OCI-LY7 (cell line): ENCODE measurements around the gene ADSS1. TPM values are rescaled to one million over a fixed set of nuclear protein-coding genes. Genes with fewer than 3 reads are reported as not detected.

Experiments used
- BruUV-seq: library from RNA; stranded (reverse); fragments of 400-500 nt; replicated peaks from 2 replicates; lab custom pipeline; 2021; lab: Mats Ljungman, UMichigan
- CTCF ChIA-PET: fragments of 300-600 bp; sonication (Branson Sonifier 250); formaldehyde crosslinking; loops from one replicate; lab custom pipeline; 2022; ENCODE audit warnings: antibody characterized with exemption; ENCODE audit not compliant: unreplicated experiment; lab: Charles Lee
- POLR2A ChIA-PET: fragments of 300-600 bp; sonication (Branson Sonifier 250); formaldehyde crosslinking; loops from one replicate; lab custom pipeline; 2022; ENCODE audit warnings: antibody characterized with exemption; lab: Charles Lee
- DNase-seq: peaks from one replicate; pipeline ENCODE4 v3.0.0-alpha.2; 2015; ENCODE audit warnings: low spot score
- H2AFZ ChIP-seq: fragments of 200-600 bp; sonication (generic), shearing (Covaris generic); 2 replicates; pipeline ENCODE4 v1.6.1; 2014; ENCODE audit warnings: mild to moderate bottlenecking, antibody characterized with exemption, low read length, moderate library complexity
- H3K27ac ChIP-seq: fragments of 200-600 bp; sonication (generic); 2 replicates; pipeline ENCODE4 v1.5.1; 2014; ENCODE audit warnings: mixed run types, low read depth, mild to moderate bottlenecking, moderate library complexity, low read length, inconsistent platforms; ENCODE audit not compliant: poor library complexity, severe bottlenecking
- H3K36me3 ChIP-seq: fragments of 200-600 bp; sonication (generic); 2 replicates; pipeline ENCODE4 v1.6.1; 2014; ENCODE audit warnings: mild to moderate bottlenecking, antibody characterized with exemption, low read length, moderate library complexity, mixed read lengths; ENCODE audit not compliant: insufficient read depth
- H3K4me1 ChIP-seq: fragments of 200-600 bp; sonication (generic); 2 replicates; pipeline ENCODE4 v1.5.1; 2014; ENCODE audit warnings: mild to moderate bottlenecking, low read length; ENCODE audit not compliant: insufficient read depth, poor library complexity, severe bottlenecking
- H3K4me2 ChIP-seq: fragments of 200-600 bp; sonication (generic); 2 replicates; pipeline ENCODE4 v1.6.1; 2014; ENCODE audit warnings: mild to moderate bottlenecking, low read length
- H3K4me3 ChIP-seq: fragments of 200-600 bp; sonication (generic); 2 replicates; pipeline ENCODE4 v1.5.1; 2014; ENCODE audit warnings: mild to moderate bottlenecking, low read depth, low read length; ENCODE audit not compliant: poor library complexity, severe bottlenecking
- H3K79me2 ChIP-seq: fragments of 200-600 bp; sonication (generic); 2 replicates; pipeline ENCODE4 v1.6.1; 2016; ENCODE audit warnings: low read depth, mild to moderate bottlenecking, low read length, moderate library complexity, mixed read lengths; ENCODE audit not compliant: insufficient read depth
- H3K9me2 ChIP-seq: fragments of 200-600 bp; sonication (generic); 2 replicates; pipeline ENCODE4 v1.6.1; 2016; ENCODE audit warnings: mild to moderate bottlenecking, low read length, mixed read lengths; ENCODE audit not compliant: insufficient read depth
- H3K9me3 ChIP-seq: fragments of 200-600 bp; sonication (generic); 2 replicates; pipeline ENCODE4 v1.6.1; 2014; ENCODE audit warnings: mild to moderate bottlenecking, mixed run types, low read length, mixed read lengths
- H4K20me1 ChIP-seq: fragments of 200-600 bp; sonication (generic); 2 replicates; pipeline ENCODE4 v1.6.1; 2014; ENCODE audit warnings: mild to moderate bottlenecking, antibody characterized with exemption, low read length, moderate library complexity, mixed read lengths; ENCODE audit not compliant: insufficient read depth
- CTCF ChIP-seq: fragments of 200-600 bp; sonication (generic); conservative IDR thresholded peaks from 2 replicates; pipeline ENCODE4 v1.5.1; 2014; ENCODE audit warnings: mild to moderate bottlenecking, antibody characterized with exemption, low read length, moderate library complexity, mixed read lengths
- EZH2phosphoT487 ChIP-seq: fragments of 200-600 bp; sonication (generic); IDR thresholded peaks from 2 replicates; pipeline ENCODE4 v1.6.1; 2018; ENCODE audit warnings: low read depth, borderline replicate concordance, mild to moderate bottlenecking, mixed run types, antibody characterized with exemption, low read length, moderate library complexity, mixed read lengths
- intact Hi-C: fragments of 100-400 bp; cut with micrococcal nuclease; formaldehyde crosslinking; loops from one replicate; pipeline ENCODE4 v1.10.0; 2022; ENCODE audit not compliant: unreplicated experiment
- total RNA-seq, 2 experiments: library from RNA; depleted of rRNA in 1 of 2; stranded (reverse); fragments of >200 nt in 1 of 2; shearing (Covaris generic) in 1 of 2; gene quantifications; 2 replicates each; pipeline ENCODE4 v1.2.3, GENCODE V29; 2014 to 2022

ADSS1 gene
- total RNA-seq, 2 experiments from 2014 or later, result 2.8 TPM; not detected in 1

DNA sequence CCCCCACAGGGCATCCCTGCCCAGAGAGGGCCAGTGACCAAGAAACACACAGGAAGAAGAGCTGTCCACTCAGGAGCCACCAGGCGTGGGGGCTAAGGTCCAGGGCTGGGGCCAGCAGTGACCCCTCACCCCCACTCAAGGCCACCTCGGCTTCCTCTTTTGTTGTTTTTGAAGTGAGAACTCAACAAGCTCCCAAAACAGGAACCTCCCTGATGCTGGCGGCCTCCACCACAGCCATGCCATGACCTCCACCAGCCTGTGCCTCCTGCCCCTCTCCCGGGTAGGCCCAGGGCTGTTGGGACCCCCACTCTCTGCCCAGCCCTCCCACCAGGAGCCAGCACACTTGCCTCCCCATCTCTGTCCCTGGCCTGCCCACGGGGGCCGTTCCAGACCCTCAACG lies 63.7 kb downstream of the ADSS1 start:
- POLR2A ChIA-PET, result no interaction called here
- peaks cover 7% of the 10 kb centered on the region; the same call in 1 of the 2 replicates for H4K20me1 ChIP-seq
- no peak overlapping the region for H2AFZ ChIP-seq

DNA sequence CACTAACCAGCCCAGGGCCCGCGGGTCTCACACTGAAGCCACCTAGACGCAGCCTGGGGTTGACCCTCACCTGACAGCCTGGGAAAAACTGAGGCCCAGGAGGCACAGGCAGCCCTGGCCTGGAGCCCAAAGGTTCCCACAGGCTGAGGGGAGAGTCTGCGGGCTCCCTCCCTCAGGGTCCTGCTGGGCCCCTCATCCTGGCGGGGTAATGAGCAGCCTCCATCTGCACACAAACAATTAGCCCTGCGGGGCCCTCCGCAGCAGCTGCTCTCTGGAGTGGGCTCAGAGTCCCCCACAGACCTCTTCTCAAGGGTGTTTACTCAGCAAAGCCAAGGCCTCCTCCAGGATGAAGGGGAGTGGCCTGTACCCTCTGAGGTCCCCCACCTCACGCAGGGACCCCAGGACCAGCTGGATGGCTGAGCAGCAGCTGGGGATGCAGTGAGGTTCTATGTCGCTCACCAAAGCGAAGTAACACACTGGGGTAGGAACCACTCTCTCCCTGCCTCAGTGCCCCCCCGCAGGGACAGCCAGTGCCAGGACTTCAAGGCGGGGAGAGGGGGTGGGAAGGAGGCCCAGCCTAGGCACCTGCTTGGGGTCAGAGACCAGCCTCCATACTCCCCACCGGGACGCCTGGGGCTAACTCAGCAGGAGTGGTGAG lies 64.3 kb downstream of the ADSS1 start:
- Histone ChIP-seq H3K4me1 (no peaks in the 10 kb centered on the region), H3K4me2 (no peak overlapping the region), H3K79me2 (no peaks in the 10 kb centered on the region), H2AFZ (no peak overlapping the region), H3K4me3 (no peak overlapping the region), H3K27ac (no peak overlapping the region), H4K20me1 (peaks cover 7% of the 10 kb centered on the region; the same call in 1 of the 2 replicates), H3K36me3 (peaks cover 7% of the 10 kb centered on the region; the same call in 1 of the 2 replicates), H3K9me2 (no peaks in the 10 kb centered on the region), H3K9me3 (no peaks in the 10 kb centered on the region)
- CTCF ChIA-PET, result no interaction called here
- TF ChIP-seq EZH2phosphoT487 (no peak), CTCF (no peak)
- POLR2A ChIA-PET, result no interaction called here
- intact Hi-C loops, result no loop called here
- no peak for DNase-seq
- no TSS peak for BruUV-seq

More for the DNA sequence above, 63.7 kb downstream of the ADSS1 start:
- intact Hi-C loops, result no loop called here
- TF ChIP-seq CTCF, result no peak
- Histone ChIP-seq H3K79me2 (no peaks in the 10 kb centered on the region), H3K4me2 (no peak overlapping the region), H3K4me1 (no peaks in the 10 kb centered on the region), H3K27ac (no peak overlapping the region), H3K4me3 (no peak overlapping the region), H3K9me3 (no peaks in the 10 kb centered on the region), H3K9me2 (no peaks in the 10 kb centered on the region), H3K36me3 (peaks cover 7% of the 10 kb centered on the region; the same call in 1 of the 2 replicates)
- CTCF ChIA-PET, result no interaction called here
- no TSS peak for BruUV-seq
- DNase-seq, result no peak

DNA sequence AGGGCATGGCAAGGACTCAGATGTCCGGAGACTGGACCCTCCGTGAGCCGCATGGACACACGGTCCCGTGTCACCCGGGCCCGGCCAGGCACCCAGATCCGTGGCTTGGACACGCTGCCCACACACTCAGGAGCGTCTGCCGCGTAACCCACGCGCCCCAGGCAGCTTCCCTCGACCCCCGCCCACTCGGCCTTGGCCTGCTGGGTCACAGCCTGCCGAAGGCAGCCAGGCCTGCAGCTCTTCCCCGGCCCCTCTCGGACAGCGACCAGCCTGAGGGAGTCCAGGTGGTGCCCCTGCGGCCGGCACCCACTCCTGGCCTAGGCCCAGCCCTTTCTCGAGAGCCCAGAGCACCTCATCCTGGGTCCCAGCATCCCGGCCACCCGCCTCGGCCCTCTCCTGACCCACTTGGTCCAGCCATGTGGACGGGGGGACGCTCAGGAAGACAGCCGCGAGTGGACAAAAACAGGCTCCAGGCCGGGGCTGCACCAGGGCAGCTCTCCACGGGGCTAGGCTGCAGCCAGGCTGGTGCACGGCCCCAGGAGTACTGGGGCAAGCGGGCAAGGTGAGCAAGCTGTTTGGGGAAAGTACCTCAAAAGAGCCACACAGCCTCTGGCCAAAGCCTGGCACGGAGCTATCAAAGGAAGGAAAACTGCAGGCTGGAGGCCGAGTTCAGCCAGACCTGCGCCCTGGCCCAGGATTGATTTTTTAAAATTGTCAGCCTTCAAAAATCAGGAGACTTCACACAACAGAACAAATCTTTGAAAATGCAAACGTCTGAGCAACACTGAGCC lies 65.0 kb downstream of the ADSS1 start:
- POLR2A ChIA-PET, result no interaction called here
- Histone ChIP-seq H3K9me2 (no peaks in the 10 kb centered on the region), H3K79me2 (no peaks in the 10 kb centered on the region), H2AFZ (no peak overlapping the region), H3K27ac (no peak overlapping the region), H3K4me3 (no peak overlapping the region), H3K9me3 (no peaks in the 10 kb centered on the region), H3K36me3 (peaks cover 7% of the 10 kb centered on the region; the same call in 1 of the 2 replicates), H3K4me2 (no peak overlapping the region), H4K20me1 (peaks cover 8% of the 10 kb centered on the region; the same call in 1 of the 2 replicates), H3K4me1 (peaks cover 4% of the 10 kb centered on the region)
- TF ChIP-seq EZH2phosphoT487, result no peak
- no peak for TF ChIP-seq CTCF
- intact Hi-C loops, result no loop called here
- no TSS peak for BruUV-seq
- CTCF ChIA-PET, result no interaction called here
- no peak for DNase-seq
